ENCODE data around the gene PEBP1. TPM values are rescaled to one million over a fixed set of nuclear protein-coding genes. Genes with fewer than 3 reads are reported as not detected.

Gene PEBP1
- total and polyA plus RNA-seq, 2 of the 8 experiments (the other 6 are each of a cell fraction or from before 2014, with no cell fraction given) = 444 to 622 TPM

- no peak for TF ChIP-seq RAD21 (IDR thresholded peaks at IDR 0.05 in 1 of 2, conservative IDR thresholded peaks at IDR 0.05 in 1 of 2; ENCODE audit: low read depth in 2 of 2, low read length in 2 of 2)
- TF ChIP-seq GTF2F1 (IDR thresholded peaks at IDR 0.05; ENCODE audit: borderline replicate concordance, low read depth, low read length) = no peak
- no peak for TF ChIP-seq NRF1 (IDR thresholded peaks at IDR 0.05; ENCODE audit: low read depth, low read length)
- no peak for TF ChIP-seq BCL11A (IDR thresholded peaks at IDR 0.05; ENCODE audit: low read depth in 2 of 2, low read length in 2 of 2)
- no peak for TF ChIP-seq FOSL1 (IDR thresholded peaks at IDR 0.05; ENCODE audit: insufficient read depth, low read depth, low read length)
- TF ChIP-seq CBX5 (IDR thresholded peaks at IDR 0.05; ENCODE audit: low read depth, low read length) = no peak
Observed at GRCh38 chr12:118183711-118184110, 47.8 kb downstream of the PEBP1 start (continued).
